ENCODE data around the gene HCFC1.

GRCh38 chrX:153974726-153975286, 3.2 kb upstream of the HCFC1 start:
- no peak for TF ChIP-seq CTCF (IDR thresholded peaks at IDR 0.05)
- no peak for TF ChIP-seq POLR2A (IDR thresholded peaks at IDR 0.05)

All from testis (tissue), 2 donors.